GM19395 (cell line): ENCODE measurements around the gene CTIF.

Experiments used
- ATAC-seq: cut with Tn5 transposase; IDR thresholded peaks from one replicate; pipeline ENCODE4 v1.9.1; 2021; ENCODE audit warnings: mild to moderate bottlenecking, moderate library complexity; ENCODE audit not compliant: unreplicated experiment

Gene CTIF

DNA sequence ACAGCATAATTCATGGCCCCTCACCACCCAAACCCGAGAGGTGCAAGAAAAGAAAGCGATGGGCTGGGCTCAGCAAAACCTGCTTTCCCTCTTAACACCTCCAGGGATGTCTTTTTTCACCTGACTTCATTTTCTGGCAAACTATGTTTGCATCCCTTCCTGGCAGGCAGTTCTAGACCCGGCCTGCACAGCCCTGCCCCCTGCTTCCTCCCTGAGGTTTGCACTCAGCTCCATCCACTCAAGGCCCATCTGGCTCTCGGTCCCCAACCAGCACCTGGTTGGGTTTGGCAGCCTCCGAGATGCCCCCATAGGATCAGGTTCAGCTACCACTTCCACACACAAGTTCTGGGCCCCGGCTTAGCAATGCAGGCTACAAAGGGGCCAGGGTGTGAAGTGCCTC, 226.2 kb downstream of the CTIF start:
- ATAC-seq, result no peak

DNA sequence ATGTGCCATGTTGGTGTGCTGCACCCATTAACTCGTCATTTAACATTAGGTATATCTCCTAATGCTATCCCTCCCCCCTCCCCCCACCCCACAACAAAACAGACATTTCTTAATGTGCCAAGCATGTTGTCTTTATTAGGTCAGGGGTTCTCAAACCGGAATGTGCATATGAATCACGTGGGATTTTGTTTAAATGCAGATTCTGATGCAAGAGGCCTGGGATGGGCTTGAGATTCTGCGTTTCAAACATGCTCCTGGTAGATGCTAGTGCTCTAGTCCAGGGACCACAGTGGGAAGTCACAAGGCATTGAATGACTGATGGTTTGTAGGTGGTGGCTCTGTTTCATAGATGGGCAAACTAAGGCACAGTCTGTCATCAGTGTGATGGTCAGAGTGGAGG, 227.2 kb downstream of the CTIF start:
- ATAC-seq, result no peak

DNA sequence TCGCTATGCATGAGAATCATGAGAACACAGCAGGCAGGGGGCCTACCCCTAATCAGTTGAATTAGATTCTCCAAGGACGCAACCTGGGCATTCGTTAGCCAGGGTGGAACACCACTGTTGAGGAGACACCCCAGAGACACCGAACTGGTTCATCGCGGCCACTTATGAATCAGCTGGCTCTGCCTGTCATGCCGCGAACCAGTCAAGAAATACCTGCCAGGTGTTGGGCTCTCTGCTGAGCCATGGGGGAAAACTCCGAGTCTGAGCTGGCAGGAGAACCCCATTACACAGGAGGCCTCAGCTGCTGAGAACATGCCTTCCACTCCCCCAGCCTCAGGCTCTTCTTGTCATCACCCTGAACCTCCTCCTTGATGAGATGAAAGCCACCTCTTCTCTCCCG, 227.7 kb downstream of the CTIF start:
- ATAC-seq, result no peak

DNA sequence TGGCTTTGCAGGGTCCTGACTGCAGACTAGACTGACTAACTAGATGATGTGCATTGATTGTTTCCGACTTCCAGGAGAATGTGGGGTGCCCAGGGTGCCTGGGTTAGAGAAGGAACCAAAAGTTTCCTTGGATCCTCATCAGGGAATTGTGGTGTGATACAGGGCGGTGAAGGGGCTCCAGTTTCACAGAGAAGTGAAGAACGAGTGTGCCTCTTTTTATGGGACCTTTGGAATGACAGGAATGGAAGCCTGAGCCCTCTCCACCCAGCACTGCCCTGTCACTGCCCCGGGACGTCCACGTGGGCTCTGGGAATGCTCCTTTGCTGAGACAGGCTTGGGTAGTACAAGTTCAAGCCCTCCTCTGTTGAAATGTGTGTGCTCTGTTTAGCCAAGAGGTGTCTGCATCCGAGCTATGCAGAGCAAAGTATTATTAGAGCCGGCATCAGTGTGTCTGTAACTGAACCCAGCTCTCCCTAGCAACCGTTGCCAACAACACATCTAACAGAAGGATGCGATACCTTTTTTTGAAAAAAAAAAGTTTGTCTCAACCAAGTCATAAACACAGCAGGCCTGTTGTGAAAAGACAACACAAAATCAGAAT, 228.4 kb downstream of the CTIF start:
- ATAC-seq, result no peak

DNA sequence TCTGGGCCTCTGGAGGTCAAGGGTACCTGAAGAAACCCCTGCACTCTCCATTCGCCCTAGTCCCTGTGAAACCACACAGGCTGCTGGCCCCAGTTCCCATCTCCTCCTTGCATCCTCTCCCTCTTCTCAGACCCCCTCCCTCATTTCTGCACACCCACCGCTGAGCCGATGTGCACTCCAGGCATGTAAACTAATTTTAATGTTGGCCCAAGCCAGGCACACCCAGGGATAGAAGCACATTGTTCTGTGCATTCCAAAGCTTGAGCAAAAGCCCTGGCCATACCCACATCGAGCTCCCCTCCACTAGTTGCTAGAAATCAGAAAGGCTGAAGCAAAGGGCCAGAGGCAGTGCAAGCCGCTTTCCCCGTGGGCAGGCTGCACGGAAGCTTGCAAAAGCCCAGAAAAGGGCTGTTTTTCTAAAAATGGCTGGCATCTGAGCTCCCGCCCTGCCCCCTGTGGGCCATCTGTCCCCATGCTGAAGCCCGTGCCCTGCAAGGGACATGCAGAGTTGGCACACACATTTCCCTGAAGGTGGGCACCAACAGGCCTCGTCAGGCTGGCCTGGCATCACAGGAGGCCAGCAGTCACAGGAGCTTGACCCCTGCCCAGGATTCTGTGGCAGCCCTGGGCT, 230.3 kb downstream of the CTIF start:
- no peak for ATAC-seq

DNA sequence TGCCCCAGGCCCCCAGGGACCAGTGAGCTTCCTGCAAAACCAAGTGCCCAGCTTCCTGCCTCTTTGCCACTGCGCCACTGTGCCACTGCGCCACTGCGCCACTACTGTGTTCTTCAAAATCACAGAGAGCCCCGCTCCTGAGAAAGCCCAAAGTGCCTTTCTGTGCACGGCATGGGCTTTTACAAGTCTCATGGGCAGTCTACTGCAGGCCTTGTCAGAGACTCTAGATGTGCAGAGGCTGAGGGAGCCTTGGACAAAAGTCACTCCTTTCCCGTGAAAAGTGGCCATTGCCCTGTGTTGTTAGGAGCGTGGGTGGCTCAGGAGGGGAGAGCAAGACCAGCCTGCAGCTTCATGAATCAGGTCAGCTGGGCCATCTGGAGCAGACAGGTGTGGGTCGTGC, 231.4 kb downstream of the CTIF start:
- ATAC-seq, result no peak

DNA sequence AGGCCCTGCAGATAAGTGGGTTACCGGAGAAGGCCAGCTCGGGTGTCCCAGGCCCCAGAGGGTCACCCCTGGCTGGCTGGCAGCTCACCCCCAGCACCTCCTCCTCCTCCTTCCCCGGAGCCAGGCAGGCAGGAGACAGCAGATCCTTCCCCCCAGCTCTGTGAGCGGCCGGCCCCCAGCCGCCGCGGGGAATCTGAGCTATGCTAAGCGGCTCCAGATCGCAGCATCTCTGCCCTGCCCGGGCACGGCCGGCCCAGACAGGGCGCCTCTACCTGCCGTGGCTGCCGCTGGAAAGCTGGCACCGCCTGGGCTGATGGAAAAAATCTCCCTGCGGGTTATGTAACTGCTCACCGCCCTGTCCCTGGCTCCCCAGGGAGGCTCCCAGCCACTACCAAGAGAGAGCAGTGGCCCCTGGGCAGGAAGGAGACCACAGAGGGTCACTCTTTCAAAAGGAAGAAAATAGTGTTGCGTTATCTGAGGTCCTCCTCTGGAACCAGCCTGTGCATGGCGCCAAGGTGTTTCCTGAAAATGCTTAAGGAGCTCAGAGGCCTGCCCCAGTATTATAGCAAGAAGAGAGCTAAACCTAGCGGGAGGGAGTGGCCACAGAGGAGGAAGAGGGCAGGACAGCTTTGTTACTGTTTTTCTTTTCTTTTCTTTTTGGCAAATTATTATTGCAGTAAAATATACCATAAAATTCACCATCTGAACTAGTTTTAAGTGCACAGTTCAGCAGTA, 233.0 kb downstream of the CTIF start:
- no peak for ATAC-seq

DNA sequence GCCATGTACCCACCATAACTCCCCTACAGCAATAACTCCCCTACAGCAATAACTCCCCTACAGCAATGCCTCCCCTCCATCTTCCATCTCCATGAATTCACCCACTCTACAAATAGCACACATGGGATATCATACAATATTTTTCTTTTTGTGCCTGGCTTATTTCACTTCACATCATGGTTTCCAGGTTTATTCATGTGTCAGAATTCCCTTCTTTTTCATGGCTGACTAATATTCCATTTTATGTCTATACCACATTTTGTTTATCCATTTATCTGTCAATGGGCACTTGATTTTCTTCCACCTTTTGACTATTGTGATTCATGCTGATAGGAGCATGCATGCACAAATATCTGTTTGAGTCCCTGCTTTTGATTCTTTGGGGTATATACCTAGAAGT, 233.6 kb downstream of the CTIF start:
- no peak for ATAC-seq

DNA sequence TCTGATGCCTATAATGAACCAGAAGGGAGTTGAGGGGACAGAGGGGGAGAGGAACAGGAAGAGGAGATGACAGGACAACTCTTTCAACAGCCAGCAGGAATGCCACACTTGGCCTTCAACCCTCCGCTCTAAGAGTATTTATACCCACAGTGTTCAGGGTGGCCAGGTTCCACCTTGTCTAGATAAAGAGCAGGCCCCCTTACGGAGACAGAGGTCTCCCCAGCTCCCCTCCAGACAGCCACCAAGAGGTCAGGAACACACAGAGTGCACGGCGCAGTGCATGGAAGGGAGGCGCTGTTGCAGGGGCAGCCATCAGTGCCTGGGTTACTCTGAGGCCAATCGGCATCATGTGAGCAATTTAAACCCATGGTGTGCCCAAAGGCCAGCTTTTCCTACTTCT, 235.0 kb downstream of the CTIF start:
- ATAC-seq, result no peak

DNA sequence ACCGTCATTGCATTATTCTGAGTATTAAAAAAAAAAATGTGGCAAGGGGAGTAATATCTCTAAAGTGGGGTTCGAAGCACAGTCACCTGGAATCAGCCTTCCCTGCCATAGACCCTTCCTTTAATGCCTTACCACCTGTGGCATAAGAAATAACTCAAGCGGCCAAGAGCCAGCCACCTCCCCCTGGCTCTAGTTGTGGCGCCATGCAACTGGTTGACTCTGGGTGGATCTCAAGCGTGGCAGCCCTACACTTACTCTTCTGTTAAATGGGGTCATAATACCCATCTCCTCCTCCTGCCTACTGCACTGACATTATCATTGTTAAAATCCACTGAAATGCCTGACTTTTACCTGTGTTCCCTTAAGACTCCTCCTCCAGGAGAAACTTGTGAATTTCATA, 236.1 kb downstream of the CTIF start:
- ATAC-seq, result no peak

DNA sequence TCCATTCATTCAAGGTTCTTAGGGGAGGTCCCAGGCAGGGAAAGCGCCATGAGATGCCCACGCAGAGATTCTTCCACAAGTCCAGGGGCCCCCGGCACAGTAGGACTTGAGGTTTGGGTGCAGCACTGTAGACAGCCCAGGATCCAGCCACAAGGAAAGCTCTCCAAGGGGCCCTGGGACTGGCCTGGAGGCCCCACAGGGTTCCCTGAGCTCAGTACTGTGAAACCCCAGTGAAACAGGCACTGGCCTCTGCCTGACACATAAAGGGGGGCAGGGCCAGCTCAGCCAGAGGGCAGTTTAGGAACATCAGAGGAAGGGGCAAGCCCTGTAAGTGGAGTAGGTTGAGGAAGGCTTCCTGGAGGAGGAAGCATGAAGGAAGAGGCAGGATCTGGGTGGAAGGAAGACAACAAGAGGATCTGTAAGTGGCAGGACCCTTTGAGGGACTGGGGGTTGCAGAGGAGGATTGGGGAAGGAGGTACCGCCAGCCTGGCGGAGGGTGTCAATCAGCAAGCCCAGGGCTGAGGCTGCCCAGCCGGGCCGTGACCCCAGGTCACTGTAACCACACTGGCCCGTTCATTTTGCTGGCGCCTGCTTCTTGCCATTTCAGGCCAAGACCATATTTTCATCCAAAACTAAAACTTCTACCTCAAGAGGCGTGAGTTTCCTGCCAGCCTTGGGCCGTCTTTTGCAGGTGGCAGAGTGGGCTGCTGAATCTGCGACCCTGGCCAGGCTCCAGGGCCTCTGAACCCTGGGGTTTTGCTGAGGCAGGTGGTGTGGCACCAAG, 236.7 kb downstream of the CTIF start:
- no peak for ATAC-seq

DNA sequence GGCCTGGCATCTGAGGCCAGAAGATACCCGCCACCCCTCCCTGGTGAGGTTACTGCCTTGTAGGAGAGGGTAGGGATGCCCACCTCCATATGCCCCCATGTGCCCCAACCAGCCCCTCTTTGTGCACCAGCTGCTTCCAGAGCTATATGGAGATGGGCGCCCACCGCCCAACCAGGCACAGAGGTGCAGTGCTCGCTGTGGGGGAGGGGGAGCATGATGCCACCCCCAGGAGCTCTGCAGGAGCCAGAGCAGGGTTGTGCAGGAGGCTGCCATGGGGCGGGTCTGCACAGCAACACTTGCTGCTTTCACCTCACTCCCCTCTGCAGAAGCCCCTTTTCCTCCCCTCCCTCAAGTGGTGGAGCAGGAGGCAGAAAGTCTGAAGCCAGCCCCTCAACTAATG, 237.3 kb downstream of the CTIF start:
- ATAC-seq, result no peak

DNA sequence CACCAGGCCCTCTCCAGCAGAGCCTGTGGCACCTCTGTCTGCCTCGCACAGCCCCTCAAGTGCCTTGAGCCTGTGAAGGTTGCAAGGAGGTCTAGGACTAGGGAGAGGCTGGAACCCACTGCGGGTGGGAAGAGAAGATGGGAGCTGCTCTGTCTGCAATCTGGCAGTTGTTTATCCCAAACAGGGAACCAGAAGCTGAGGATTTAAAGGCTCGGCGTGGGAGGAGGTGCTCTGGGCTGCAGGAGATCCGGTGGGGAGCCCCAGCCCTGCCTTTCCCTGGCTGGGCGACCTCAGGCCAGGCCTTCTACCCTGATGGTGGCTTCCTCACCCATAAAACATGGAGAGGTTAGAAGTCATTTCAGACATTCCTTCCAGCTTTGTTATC, 237.8 kb downstream of the CTIF start:
- ATAC-seq, result no peak

DNA sequence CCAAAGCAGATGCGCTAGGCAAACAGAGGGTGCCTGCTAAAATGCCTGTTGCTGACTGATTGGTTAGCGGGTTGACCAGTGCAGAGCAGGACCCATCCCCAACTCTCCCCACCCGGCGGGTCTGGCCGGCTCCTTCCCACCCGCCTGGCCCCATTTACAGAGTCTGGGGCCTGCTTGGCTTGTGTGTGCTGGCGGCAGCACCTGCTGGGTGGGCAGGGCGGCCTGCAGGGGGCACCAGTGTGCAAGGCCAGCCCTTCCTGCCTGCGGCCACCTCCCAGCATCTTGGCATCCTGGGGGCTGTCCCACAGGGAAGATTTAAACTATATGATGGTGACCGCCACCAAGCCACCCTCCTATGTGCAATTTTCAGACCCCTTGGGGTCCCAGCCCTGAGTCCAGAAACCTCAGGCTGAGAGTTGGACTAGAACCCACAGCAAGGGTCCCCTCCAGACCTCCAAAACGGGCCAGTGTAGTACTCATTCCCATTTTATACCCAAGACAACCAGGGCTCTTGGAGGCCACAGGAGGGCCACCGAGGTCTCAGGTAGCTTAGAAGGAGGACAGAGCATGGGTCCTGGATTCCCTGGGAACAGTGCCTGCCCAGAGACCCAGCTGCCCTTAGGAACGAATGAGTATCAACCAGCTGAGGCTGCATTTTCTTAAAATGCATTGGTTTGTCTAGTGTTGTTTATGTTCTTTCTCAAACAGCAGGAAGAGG, 238.4 kb downstream of the CTIF start:
- peak; percentile 59 for ATAC-seq

DNA sequence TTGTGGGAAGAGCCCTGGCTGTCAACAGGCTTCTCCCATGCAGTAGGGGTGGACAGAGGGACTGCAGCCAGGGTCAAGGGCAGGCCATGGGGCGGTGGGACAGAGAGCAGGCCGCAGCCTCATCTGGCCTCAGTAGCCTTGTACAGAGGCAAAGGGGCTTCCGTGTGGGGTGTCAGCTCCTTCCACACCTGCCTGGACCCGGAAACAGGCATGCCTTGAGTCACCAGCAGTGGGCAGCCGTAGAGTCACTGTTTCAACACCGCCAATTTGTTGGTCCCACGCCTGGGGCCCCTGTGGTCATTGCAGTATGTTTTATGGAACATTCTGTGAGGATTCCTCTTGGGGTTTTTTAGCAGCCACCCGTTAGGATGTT, 238.9 kb downstream of the CTIF start:
- no peak for ATAC-seq

DNA sequence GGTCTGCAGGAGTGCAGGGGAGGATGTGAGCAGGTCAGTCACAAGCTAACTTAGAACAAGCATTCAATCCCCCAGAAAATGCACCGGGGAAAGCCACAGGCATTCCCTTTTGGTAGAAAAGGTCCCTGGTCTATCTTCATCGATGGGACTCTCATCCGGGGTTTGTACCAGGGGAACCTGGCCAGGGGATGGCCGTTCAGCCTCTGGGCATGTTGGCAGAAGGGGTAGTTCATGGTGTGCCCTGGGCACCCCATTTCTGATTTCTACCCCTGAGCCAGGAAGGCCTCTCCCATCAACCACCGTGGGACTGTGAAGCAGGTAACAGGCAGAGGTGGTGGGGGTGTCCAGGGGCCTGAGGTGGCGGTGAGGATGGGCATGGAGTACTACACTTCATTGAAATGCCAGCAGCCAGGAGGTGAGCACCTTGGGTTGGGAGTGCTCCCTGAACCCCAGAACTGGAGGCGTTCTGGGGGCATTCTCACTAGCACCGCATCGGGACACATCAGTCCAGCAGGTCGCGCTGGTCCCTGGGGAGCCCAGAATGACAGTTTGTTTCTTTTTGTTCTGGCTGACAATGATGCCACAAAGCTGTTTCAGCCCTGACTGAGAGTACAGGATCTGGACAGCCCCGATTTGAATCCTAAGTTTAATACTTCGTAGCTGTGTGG, 239.6 kb downstream of the CTIF start:
- no peak for ATAC-seq

DNA sequence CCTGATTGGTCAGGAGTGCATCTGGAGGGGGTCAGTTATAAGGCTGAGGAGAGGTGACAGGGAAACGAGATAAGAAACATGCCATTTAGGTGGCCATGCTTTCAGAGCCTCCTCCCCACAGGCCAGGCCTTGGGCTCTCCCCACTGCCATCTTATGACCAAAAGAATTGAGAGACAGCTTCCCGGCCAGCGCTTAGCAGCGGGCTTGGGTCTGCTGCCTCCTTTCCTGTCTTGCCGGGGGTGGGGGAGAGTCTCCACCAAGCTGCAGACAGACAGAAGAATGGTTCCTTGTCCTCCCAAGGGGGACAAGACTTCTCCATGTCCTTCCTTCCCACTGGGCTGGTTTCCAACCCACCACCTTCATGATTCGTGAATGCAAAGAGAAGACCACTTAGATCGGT, 240.6 kb downstream of the CTIF start:
- ATAC-seq, result no peak

DNA sequence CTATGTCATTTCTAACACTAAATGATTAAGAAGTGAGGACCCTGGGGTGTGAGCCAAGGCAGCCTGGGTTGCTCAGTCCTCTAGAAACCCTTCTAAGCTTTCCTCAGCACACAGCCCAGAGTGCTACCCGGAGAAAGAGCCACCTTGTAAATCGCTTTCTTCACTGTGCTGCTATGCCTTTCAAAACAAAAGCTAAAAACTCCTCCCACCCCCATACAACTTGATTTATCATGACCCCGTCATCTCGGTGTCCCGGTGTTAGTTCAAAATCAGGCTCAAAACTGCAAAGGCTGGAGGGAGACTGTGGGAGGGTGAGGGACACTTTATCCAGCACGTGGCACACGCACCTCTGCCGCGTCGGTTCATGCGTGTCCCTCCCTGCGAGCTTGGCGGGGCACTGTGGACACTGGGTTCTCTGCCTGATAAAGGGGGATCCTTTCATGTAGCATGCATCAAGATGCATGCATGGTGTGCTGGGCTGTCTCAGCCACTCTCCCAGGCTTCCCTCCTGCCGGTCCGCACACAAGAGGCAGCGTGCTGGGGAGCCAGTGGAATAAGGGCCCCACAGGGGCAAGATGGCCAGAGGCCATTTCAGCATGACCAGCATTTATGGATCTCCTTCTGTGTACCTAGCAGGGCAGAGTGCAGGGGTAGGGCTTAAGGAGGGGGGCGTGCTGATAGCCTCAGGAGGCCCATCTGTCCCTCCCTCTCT, 241.5 kb downstream of the CTIF start:
- no peak for ATAC-seq

DNA sequence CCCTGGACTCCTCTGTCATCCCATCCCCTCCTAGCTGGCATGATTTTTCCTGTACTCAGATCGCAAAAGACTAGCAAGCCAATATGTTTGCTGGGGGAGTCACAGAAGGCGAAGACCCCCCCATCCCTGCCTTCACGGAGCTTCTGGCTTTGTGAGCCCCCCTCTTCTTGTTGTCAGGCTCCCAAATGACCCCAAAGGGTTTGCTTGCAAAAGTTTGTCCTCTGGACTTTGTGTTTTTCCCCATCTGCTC, 242.0 kb downstream of the CTIF start:
- no peak for ATAC-seq
